LHCN-M2 (cell line): ENCODE data around the gene LMO1. TPM values are rescaled to one million over a fixed set of nuclear protein-coding genes. Genes with fewer than 3 reads are reported as not detected.

Source experiments
- DNase-seq: peaks from one replicate; pipeline ENCODE4 v3.0.0-alpha.2; 2012; ENCODE audit warnings: low read depth
- total RNA-seq: library from RNA; depleted of rRNA; stranded (reverse); fragments of >200 nt; gene quantifications from 2 replicates; pipeline ENCODE4 v1.2.3, GENCODE V29; 2014

LMO1 gene
- total RNA-seq, 1 experiment from 2014 or later, result not detected

GRCh38 chr11:8229299-8230177, 34.1 kb downstream of the LMO1 start:
- no peak for DNase-seq

DNA sequence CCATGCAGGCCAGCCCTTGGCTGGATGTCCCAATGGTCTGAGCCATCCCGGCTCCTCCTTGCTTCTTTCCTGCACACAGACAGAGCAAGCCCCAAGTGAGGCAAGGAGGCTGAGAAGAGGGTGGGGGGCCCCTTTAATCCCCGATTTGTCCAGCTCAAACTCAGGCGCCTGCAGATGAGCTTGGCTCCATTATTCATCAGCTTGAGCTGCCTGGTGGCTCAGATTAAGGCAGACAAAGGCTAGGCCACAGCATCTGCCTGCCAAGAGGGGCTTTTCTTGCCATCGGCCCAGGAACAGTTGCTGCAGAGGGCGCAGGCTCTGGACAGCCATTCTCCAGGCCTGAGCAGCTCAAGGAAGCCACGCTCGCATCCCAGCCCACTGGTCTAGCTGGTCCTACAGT, 35.4 kb downstream of the LMO1 start:
- DNase-seq, result no peak

GRCh38 chr11:8227156-8228152, 36.2 kb downstream of the LMO1 start:
- no peak for DNase-seq

GRCh38 chr11:8225589-8226036, 38.1 kb downstream of the LMO1 start:
- peak; percentile 34 for DNase-seq

DNA sequence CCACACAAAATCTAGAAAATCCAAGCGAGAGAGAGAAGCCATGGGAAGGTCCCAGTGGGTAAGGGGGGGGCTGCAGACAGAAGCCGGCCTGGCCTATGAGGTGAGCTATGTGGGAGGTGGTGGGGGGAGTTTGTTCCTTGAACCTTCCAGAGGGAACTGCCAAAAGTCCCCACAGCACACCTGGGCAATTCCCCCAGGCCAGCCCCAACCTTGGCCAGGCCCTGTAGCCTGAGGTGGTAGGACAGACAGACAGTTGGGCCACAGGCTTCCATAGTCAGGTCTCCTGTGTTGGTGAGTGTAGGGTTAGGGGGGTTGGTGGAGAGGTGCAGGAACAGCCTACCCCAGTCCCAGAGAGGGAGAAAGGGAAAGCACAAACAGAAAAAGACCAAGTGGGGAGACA, 39.0 kb downstream of the LMO1 start:
- DNase-seq, result no peak

GRCh38 chr11:8224161-8224591, 39.5 kb downstream of the LMO1 start:
- no peak for DNase-seq

- DNase-seq, result peak; percentile 3
Measured at GRCh38 chr11:8223513-8223900, 40.2 kb downstream of the LMO1 start.

GRCh38 chr11:8222820-8223512, 40.7 kb downstream of the LMO1 start:
- no peak for DNase-seq

- no peak for DNase-seq
Measured at GRCh38 chr11:8221917-8222495, 41.7 kb downstream of the LMO1 start.

GRCh38 chr11:8221046-8221723, 42.5 kb downstream of the LMO1 start:
- DNase-seq, result no peak

GRCh38 chr11:8220261-8221045, 43.2 kb downstream of the LMO1 start:
- DNase-seq, result no peak

GRCh38 chr11:8219257-8220021, 44.2 kb downstream of the LMO1 start:
- peak; percentile 28 for DNase-seq

DNA sequence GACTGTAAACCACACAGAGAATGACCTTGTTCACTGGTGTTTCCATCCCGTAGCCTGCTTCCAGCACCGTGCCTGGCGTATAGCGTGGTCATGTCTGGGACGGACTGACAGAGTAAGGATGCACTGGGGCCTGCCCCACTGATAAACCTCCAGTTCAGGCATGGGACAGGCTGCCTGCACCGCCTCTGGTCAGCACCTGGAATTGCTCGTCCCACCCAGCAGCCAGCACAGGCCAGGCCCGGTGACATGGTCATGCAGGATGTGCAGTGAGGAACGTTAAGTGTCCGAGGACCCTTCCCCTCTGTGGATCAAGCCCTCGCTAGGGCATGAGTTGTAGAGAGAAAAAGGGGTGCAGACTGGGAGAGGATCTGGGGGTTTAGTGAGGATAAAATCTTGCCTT, 44.8 kb downstream of the LMO1 start:
- DNase-seq, result no peak

DNA sequence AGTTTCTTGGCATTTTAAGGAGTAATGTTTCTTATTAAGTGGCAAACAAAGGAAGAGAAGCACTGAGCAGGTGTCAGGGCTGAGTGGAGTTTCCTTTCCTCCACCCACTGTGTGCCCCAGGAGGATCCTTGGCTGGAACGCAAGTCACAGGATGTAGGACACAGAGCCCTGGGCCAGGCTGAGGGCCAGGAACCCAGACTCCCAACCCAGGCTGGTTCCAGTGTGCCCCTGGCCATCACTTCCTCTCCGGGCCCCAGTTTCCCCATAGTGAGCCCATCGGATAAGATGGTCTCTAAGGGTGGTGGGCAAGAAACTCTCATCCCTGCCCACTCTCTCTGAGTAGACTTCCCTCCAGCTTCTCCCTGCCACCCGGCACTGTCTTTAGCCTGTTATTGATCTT, 45.3 kb downstream of the LMO1 start:
- no peak for DNase-seq

DNA sequence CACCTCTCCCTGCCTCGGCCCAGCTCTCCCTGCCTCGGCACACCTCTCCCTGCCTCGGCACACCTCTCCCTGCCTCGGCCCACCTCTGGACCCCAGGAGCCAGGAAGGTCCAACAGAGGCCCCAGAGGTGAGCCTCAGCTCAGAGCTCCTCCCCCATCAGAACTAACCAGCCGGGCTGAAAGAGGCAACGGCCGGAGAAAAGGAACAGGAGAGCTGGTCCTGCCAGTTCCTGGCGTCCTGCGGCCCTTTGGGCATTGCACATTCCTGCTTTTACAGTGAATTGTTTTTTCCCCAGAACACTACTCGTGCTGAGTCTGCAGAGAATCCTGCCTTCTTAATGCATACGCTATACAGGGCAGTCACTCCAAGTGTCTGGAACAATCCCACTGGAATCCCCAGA, 45.8 kb downstream of the LMO1 start:
- DNase-seq, result no peak

- no peak for DNase-seq
Measured at GRCh38 chr11:8217136-8217535, 46.5 kb downstream of the LMO1 start.

DNA sequence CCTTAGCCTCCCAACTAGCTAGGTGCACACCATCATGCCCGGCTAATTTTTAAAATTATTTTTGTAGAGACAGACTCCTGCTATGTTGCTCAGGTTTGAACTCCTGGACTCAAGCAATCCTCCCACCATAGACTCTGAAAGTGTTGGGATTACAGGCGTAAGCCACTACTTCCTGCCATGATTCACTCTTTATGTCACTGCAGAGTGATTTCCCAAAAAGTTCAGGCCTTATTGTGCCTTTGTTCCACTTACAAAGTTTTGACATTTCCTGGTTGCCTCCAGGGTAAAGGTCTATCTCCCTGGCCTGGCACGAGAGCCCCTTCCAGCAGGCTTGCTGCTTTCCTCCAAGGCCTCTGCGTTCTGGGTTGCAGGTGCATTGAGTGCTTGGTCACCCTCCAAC, 50.3 kb downstream of the LMO1 start:
- DNase-seq, result no peak

DNA sequence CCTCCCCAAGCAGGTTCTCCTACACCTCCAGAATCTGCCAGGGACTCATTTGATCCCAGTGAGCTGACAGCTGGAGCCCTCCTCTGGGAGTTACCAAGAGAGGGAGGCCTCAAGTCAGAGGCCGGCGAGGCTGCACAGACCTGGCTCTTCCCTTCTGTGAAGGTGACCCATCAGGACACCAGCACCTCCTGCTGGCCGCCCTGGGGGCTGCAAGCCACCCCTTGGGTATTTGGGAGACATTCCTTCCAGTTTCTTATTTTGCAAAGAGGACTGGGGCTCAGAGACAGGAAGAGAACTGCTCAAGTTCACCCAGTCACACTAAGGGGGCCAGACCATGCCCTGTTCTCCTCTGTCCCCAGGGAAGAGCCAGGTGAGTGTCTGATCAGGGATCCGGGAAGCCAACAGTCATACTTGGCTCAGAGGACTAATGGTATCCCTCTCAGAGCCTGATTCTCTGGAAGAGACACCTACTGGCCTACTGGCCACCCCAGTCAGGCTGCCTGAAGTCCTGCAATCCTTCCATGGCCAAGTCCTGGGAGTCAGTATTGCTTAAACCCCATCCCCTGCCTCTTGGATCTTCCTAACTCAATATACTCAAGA, 54.4 kb downstream of the LMO1 start:
- no peak for DNase-seq
